Duodenal mucosa (tissue), 2 donors: Measurements from ENCODE around the gene ATXN10.

Experiments
- H3K27ac ChIP-seq: one replicate; pipeline ENCODE4 v1.7.0; 2013; ENCODE audit warnings: low read depth, low read length
- H3K27me3 ChIP-seq, 2 donors: one replicate each; pipeline ENCODE4 v1.7.0; 2013; ENCODE audit warnings: low read length in 2 of 2, control low read depth in 1 of 2; ENCODE audit not compliant: insufficient read depth in 2 of 2, control insufficient read depth in 1 of 2
- H3K36me3 ChIP-seq, 2 donors: one replicate each; pipeline ENCODE4 v1.7.0; 2013; ENCODE audit warnings: low read length in 2 of 2, control low read depth in 1 of 2; ENCODE audit not compliant: insufficient read depth in 2 of 2, control insufficient read depth in 1 of 2
- H3K4me1 ChIP-seq, 2 donors: one replicate each; pipeline ENCODE4 v1.7.0; 2013; ENCODE audit warnings: low read length in 2 of 2, control low read depth in 1 of 2; ENCODE audit not compliant: insufficient read depth in 2 of 2, control insufficient read depth in 1 of 2
- H3K4me3 ChIP-seq, 2 donors: one replicate each; pipeline ENCODE4 v1.7.0; 2013; ENCODE audit warnings: low read length in 2 of 2, low read depth in 1 of 2
- H3K9ac ChIP-seq, 2 donors: one replicate each; pipeline ENCODE4 v1.7.0; 2013; ENCODE audit warnings: low read length in 2 of 2, low read depth in 1 of 2
- H3K9me3 ChIP-seq, 2 donors: one replicate each; pipeline ENCODE4 v1.7.0; 2013; ENCODE audit warnings: low read length in 2 of 2, control low read depth in 1 of 2; ENCODE audit not compliant: control insufficient read depth in 1 of 2

Gene ATXN10

DNA sequence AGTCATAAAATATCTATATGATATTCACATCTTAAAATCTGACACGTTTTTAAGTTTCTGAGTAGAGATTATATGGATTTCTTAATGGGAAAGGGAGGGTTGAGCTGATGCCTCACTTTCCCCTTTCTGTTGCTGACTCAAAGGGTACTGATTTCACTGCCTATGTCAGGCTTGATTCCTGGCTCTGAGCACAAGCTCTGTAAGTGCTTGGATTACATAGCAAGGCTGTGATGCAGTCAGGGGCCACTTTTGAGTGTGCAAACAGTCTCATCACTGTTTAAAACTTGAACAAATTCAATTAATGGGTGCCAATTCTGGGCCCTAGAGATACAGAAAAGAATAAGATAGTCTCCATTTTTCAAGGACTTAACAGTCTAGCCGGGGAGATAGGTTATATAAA is 14.4 kb downstream of the ATXN10 start:
- H3K27me3 ChIP-seq: no peaks in the 10 kb centered on the region
- H3K9ac ChIP-seq: no peak overlapping the region
- peaks cover 9 to 16% of the 10 kb centered on the region in 2 donors for H3K4me1 ChIP-seq
- no peak overlapping the region for H3K27ac ChIP-seq
- H3K9me3 ChIP-seq: no peaks in the 10 kb centered on the region
- no peak overlapping the region for H3K4me3 ChIP-seq
- H3K36me3 ChIP-seq: peaks cover 3 to 8% of the 10 kb centered on the region in 2 donors

DNA sequence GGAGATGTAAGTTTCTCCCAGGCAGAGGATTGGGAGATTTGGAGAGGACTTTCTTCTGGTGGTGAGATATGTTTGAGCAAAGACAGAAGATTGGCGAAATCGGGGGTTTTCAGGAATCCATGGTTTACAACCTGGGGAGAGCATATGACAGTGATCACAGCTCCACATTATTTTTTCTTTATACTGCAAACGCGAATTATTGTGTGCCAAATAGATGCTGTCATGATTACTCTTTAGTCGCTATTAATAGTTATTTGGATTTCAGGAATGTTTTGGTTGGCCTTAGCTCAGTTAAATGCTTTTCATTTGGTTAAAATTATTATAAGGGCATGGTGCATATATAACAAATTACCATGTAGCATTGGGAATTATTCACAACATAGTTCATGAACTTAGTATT is 15.2 kb downstream of the ATXN10 start:
- Histone ChIP-seq H3K27me3 (no peaks in the 10 kb centered on the region), H3K4me1 (peaks cover 6 to 8% of the 10 kb centered on the region in 2 donors), H3K4me3 (no peak overlapping the region), H3K36me3 (peaks cover 3 to 8% of the 10 kb centered on the region in 2 donors), H3K9me3 (no peaks in the 10 kb centered on the region), H3K27ac (no peak overlapping the region), H3K9ac (no peak overlapping the region)

DNA sequence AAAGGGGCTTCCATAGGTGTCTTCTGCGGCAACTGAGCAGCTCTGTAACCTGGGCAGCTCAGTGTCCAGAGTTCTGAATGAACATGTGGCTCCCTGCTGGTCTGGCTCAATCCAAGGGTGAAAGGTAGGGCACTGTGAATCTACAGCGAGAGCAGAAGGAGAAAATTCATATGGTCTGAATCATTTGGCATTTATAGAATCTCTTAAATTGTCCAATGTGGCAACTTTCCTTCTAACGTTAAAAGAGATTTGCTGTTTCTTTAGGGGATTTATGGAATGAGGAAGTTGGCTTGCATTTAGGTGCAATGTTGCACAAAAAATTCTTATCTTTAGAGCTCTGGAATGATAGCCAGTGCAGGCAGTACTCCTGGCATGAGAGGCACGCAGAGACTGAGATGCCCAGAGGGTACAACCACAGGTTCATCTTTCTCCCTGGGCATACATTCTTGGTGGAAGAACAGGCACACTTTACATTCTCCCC is 17.0 kb downstream of the ATXN10 start:
- Histone ChIP-seq H3K4me1 (peaks cover 4 to 6% of the 10 kb centered on the region in 2 donors), H3K27me3 (no peaks in the 10 kb centered on the region), H3K9me3 (no peaks in the 10 kb centered on the region), H3K9ac (no peak overlapping the region), H3K4me3 (no peak overlapping the region), H3K27ac (no peak overlapping the region), H3K36me3 (peaks cover 9 to 15% of the 10 kb centered on the region in 2 donors)

DNA sequence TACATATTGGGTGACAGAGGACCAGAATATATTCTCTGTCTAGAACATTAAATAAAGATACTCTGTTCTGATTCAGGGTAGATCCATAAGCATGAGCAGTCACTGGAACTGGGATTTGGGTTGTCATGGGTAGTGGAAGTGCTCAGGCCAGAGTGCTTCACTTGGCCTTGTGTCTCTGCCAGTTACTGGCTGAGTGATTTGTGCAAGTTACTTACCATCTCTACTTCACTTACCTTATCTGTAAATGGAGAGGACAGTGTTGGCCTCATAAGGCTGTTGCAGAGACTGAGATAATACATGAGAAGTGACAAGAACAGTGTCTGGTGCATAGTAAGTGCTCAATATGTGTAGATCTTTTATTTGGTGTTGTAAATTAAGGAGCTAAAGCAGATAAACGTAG is 17.6 kb downstream of the ATXN10 start:
- peaks cover 4 to 6% of the 10 kb centered on the region in 2 donors for H3K4me1 ChIP-seq
- H3K9ac ChIP-seq: no peak overlapping the region
- peaks cover 13 to 20% of the 10 kb centered on the region in 2 donors for H3K36me3 ChIP-seq
- H3K4me3 ChIP-seq: no peak overlapping the region
- no peaks in the 10 kb centered on the region for H3K27me3 ChIP-seq
- H3K9me3 ChIP-seq: no peaks in the 10 kb centered on the region
- H3K27ac ChIP-seq: no peak overlapping the region

DNA sequence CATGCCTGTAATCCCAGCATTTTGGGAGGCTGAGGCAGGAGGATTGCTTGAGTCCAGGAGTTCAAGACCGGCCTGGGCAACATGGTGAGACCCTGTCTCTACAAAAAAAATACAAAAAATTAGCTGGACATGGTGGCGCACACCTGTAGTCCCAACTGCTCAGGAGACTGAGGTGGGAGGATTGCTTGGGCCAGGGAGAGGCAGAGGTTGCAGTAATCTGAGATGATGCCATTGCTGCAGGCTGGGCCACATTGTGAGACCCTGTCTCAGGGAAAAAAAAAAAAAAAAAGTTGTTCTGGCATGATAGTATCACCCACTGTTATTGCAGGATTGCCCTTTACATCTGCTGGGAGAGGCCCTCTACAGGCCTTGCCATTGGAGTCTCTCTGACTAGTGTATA is 18.4 kb downstream of the ATXN10 start:
- H3K9ac ChIP-seq: no peak overlapping the region
- H3K4me1 ChIP-seq: peaks cover 4 to 6% of the 10 kb centered on the region in 2 donors
- H3K9me3 ChIP-seq: no peaks in the 10 kb centered on the region
- H3K4me3 ChIP-seq: no peak overlapping the region
- no peak overlapping the region for H3K27ac ChIP-seq
- peaks cover 13 to 20% of the 10 kb centered on the region in 2 donors for H3K36me3 ChIP-seq
- H3K27me3 ChIP-seq: no peaks in the 10 kb centered on the region

DNA sequence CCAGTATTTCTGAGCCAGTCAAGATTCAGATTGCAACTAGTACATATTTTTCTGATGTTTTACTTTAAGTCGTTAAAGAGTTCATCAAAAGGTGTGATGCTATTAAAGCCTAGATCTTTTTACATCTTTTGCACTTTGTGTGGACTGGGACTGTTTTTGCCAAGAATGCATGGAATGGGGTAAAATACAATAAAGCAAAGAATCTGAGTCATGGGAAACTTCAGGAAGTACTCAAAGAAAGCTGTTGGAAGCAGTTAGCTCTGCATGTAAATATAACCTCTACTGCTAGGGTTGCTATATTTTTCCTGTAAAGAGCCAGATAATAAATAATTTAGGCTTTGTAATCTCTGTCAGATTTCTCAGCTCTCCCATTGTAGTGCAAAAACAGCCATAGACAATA is 20.9 kb downstream of the ATXN10 start:
- Histone ChIP-seq H3K9ac (no peak overlapping the region), H3K36me3 (peaks cover 13 to 20% of the 10 kb centered on the region in 2 donors), H3K9me3 (no peaks in the 10 kb centered on the region), H3K27ac (no peak overlapping the region), H3K27me3 (no peaks in the 10 kb centered on the region), H3K4me3 (no peak overlapping the region), H3K4me1 (peaks cover 4 to 6% of the 10 kb centered on the region in 2 donors)

DNA sequence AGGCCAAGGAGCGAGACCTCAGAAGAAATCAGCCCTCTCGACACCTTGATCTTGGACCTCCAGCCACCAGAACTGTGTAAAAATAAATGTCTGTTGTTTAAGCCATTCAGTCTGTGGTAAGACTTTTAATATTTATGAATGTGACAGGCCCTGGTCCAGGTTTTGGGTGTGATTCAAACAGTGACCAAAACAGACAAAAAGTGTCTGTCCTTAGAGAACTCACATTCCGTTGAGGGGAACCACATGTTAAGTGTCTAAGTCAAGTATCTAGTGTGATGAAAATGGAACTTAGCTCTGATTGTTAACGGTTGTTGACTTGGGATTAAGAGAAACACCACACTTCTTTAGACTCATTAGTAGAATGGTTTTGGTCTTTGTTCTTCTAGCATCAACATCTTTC is 22.2 kb downstream of the ATXN10 start:
- no peaks in the 10 kb centered on the region for H3K27me3 ChIP-seq

DNA sequence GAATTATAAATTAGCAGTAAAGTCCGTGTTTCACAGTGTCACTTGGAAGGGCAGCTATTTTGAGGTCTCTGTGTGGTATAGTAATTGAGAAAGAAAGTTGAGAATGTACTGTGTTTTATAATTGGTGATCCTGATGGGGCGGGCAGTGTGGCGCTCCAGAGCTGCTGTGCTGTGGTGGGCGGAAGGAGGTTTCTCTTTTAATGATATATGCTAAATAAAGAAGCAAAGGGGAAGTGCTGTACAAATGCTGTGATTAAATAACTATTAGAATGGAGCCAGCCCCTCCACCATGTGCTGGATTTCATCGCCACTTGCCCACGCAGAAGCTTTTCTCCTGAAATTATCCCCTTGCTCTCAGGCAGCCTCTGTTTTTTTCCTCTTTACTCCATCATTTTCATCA is 24.6 kb downstream of the ATXN10 start:
- no peaks in the 10 kb centered on the region for H3K4me1 ChIP-seq
- no peaks in the 10 kb centered on the region for H3K27me3 ChIP-seq
- H3K27ac ChIP-seq: no peak overlapping the region
- H3K36me3 ChIP-seq: peaks cover 20 to 21% of the 10 kb centered on the region in 2 donors
- no peaks in the 10 kb centered on the region for H3K9me3 ChIP-seq
- H3K4me3 ChIP-seq: no peak overlapping the region
- H3K9ac ChIP-seq: no peak overlapping the region

More for the DNA sequence above, 22.2 kb downstream of the ATXN10 start:
- Histone ChIP-seq H3K9ac (no peak overlapping the region), H3K36me3 (peaks cover 13 to 23% of the 10 kb centered on the region in 2 donors), H3K4me3 (no peak overlapping the region), H3K4me1 (peaks cover 0 to 1% of the 10 kb centered on the region in 2 donors), H3K27ac (no peak overlapping the region), H3K9me3 (no peaks in the 10 kb centered on the region)

DNA sequence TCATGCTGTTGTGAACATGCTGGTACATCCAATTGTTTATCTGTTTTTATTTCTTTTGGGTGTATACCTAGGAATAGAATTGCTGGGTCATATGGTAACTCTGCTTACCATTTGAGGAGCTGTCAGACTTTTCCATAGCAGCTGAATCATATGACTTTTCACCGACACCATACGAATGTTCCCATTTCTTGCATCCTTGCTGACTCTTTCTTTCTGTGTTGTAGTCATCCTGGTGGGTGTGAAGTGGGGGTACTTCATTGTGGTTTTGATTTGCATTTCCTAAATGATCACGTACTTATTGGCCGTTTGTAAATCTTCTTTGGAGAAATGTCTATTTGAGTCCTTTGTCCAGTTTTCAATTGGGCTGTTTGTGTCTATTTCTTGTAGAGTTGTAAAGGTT is 26.5 kb downstream of the ATXN10 start:
- Histone ChIP-seq H3K36me3 (peaks cover 20 to 32% of the 10 kb centered on the region in 2 donors), H3K4me3 (no peak overlapping the region), H3K9ac (no peak overlapping the region), H3K27ac (no peak overlapping the region), H3K9me3 (no peaks in the 10 kb centered on the region), H3K4me1 (no peaks in the 10 kb centered on the region), H3K27me3 (no peaks in the 10 kb centered on the region)

DNA sequence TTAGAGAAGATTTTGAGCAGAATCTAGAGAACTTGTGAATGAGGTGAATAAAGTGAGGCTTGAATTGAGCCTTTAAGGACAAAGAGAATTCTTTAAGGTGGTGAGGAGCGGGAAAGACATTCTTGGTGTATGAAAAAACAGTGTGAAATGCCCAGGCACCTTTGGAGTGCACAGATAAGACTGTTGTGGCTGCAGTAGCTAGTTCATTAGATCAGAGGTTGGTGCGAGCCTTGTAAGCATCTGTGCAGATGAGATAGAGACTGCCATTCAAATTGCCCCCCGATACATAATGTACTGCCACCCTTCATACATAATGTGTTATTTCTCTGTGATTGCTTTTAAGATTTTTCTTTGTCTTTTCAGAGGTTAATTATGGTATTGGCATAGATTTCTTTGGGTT is 31.3 kb downstream of the ATXN10 start:
- H3K9me3 ChIP-seq: no peaks in the 10 kb centered on the region

DNA sequence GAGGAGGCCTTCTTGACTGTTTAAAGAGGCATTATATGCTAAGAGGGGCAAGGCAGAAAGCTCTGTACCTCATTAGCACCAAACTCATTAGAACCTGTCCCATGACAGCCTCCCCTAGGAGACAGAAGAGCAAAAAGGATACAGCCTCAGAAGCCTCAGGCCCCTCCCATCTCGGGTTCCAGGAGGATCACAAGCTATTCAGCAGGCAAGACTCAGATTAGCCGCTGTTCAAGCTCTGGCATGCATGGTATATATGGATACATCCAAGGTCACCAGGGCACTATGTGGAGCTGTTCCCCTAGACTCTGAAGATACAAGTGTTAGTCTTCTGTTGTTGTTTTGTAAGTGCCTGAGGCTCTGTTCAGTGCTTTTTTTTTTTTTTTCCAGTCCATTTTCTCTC is 32.1 kb downstream of the ATXN10 start:
- H3K36me3 ChIP-seq: peaks cover 11 to 33% of the 10 kb centered on the region in 2 donors

More for the DNA sequence above, 31.3 kb downstream of the ATXN10 start:
- H3K4me1 ChIP-seq: no peaks in the 10 kb centered on the region
- H3K27me3 ChIP-seq: no peaks in the 10 kb centered on the region
- H3K4me3 ChIP-seq: no peak overlapping the region
- H3K27ac ChIP-seq: no peak overlapping the region
- peaks cover 11 to 31% of the 10 kb centered on the region in 2 donors for H3K36me3 ChIP-seq
- H3K9ac ChIP-seq: no peak overlapping the region

More for the DNA sequence above, 32.1 kb downstream of the ATXN10 start:
- H3K9ac ChIP-seq: no peak overlapping the region
- no peak overlapping the region for H3K27ac ChIP-seq
- no peaks in the 10 kb centered on the region for H3K27me3 ChIP-seq
- no peaks in the 10 kb centered on the region for H3K9me3 ChIP-seq
- no peak overlapping the region for H3K4me3 ChIP-seq
- H3K4me1 ChIP-seq: no peaks in the 10 kb centered on the region
